NCI-H128 (cell line): ENCODE data around the gene SORCS2.

Experiments
- DNase-seq: peaks from one replicate; lab custom pipeline; 2025; ENCODE audit not compliant: unreplicated experiment; lab: John Stamatoyannopoulos, UW

Gene SORCS2

GRCh38 chr4:7461230-7461629, 268.9 kb downstream of the SORCS2 start:
- no peak for DNase-seq

- DNase-seq, result no peak
Measured at GRCh38 chr4:7462509-7462971, 270.2 kb downstream of the SORCS2 start.

GRCh38 chr4:7463566-7464258, 271.4 kb downstream of the SORCS2 start:
- no peak for DNase-seq

GRCh38 chr4:7464259-7464655, 271.9 kb downstream of the SORCS2 start:
- DNase-seq, result no peak

- no peak for DNase-seq
Measured at GRCh38 chr4:7465017-7465416, 272.7 kb downstream of the SORCS2 start.

- DNase-seq, result no peak
Measured at GRCh38 chr4:7466215-7466614, 273.9 kb downstream of the SORCS2 start.

- no peak for DNase-seq
Measured at GRCh38 chr4:7466904-7467303, 274.6 kb downstream of the SORCS2 start.

- no peak for DNase-seq
Measured at GRCh38 chr4:7467471-7467870, 275.1 kb downstream of the SORCS2 start.

- DNase-seq, result no peak
Measured at GRCh38 chr4:7469023-7469422, 276.7 kb downstream of the SORCS2 start.

- no peak for DNase-seq
Measured at GRCh38 chr4:7470111-7470510, 277.8 kb downstream of the SORCS2 start.

GRCh38 chr4:7470522-7471128, 278.3 kb downstream of the SORCS2 start:
- DNase-seq, result no peak

- no peak for DNase-seq
Measured at GRCh38 chr4:7472442-7473013, 280.2 kb downstream of the SORCS2 start.

GRCh38 chr4:7473081-7473480, 280.7 kb downstream of the SORCS2 start:
- DNase-seq, result no peak

GRCh38 chr4:7474320-7474719, 282.0 kb downstream of the SORCS2 start:
- no peak for DNase-seq

GRCh38 chr4:7475207-7475606, 282.9 kb downstream of the SORCS2 start:
- DNase-seq, result no peak

GRCh38 chr4:7476820-7477219, 284.5 kb downstream of the SORCS2 start:
- no peak for DNase-seq

GRCh38 chr4:7477695-7478094, 285.4 kb downstream of the SORCS2 start:
- no peak for DNase-seq

GRCh38 chr4:7478665-7479064, 286.3 kb downstream of the SORCS2 start:
- DNase-seq, result no peak

GRCh38 chr4:7480423-7480822, 288.1 kb downstream of the SORCS2 start:
- no peak for DNase-seq

- no peak for DNase-seq
Measured at GRCh38 chr4:7481227-7481626, 288.9 kb downstream of the SORCS2 start.

- no peak for DNase-seq
Measured at GRCh38 chr4:7485096-7485495, 292.8 kb downstream of the SORCS2 start.

GRCh38 chr4:7486101-7486500, 293.8 kb downstream of the SORCS2 start:
- DNase-seq, result no peak
